MCF 10A (cell line): ENCODE measurements around the gene TLR9. TPM values are rescaled to one million over a fixed set of nuclear protein-coding genes. Genes with fewer than 3 reads are reported as not detected.

Source experiments
- BruUV-seq: library from RNA; stranded (reverse); fragments of 400-500 nt; replicated peaks from 2 replicates; lab custom pipeline; 2021; lab: Mats Ljungman, UMichigan
- CTCF ChIA-PET: fragments of 300-600 bp; sonication (Branson Sonifier 250); formaldehyde crosslinking; extraction: SDS; loops from one replicate; lab custom pipeline; 2021; ENCODE audit warnings: antibody characterized with exemption, inconsistent platforms; lab: Yijun Ruan, JAX
- POLR2A ChIA-PET: fragments of 300-600, 350-650 bp; sonication (Branson Sonifier 250); formaldehyde crosslinking; extraction: SDS; loops from one replicate; lab custom pipeline; 2020; ENCODE audit warnings: antibody characterized with exemption, inconsistent platforms; lab: Yijun Ruan, JAX
- DNase-seq: peaks from one replicate; pipeline ENCODE4 v3.0.0-alpha.2; 2018; ENCODE audit not compliant: unreplicated experiment
- H3K27ac Mint-ChIP-seq: one replicate; pipeline ENCODE4 v1.8.0; 2022; ENCODE audit warnings: mild to moderate bottlenecking, low read depth, mixed read lengths; ENCODE audit not compliant: unreplicated experiment
- H3K27me3 Mint-ChIP-seq: one replicate; pipeline ENCODE4 v1.8.0; 2022; ENCODE audit warnings: mixed read lengths; ENCODE audit not compliant: insufficient read depth, unreplicated experiment
- H3K36me3 Mint-ChIP-seq: one replicate; pipeline ENCODE4 v1.8.0; 2022; ENCODE audit warnings: mild to moderate bottlenecking, moderate library complexity, mixed read lengths; ENCODE audit not compliant: insufficient read depth, unreplicated experiment
- H3K4me1 Mint-ChIP-seq: one replicate; pipeline ENCODE4 v1.8.0; 2022; ENCODE audit warnings: mixed read lengths; ENCODE audit not compliant: insufficient read depth, unreplicated experiment
- H3K4me3 Mint-ChIP-seq: one replicate; pipeline ENCODE4 v1.8.0; 2022; ENCODE audit warnings: mild to moderate bottlenecking, moderate library complexity, mixed read lengths; ENCODE audit not compliant: unreplicated experiment
- H3K9me3 Mint-ChIP-seq: one replicate; pipeline ENCODE4 v1.8.0; 2022; ENCODE audit warnings: mixed read lengths; ENCODE audit not compliant: unreplicated experiment
- intact Hi-C: fragments of 100-400 bp; cut with micrococcal nuclease; formaldehyde crosslinking; loops from 2 replicates; pipeline ENCODE4 v1.14.1; 2022
- total RNA-seq: library from RNA; stranded (reverse); gene quantifications from 2 replicates; pipeline ENCODE4 v1.2.3, GENCODE V29; 2022
- TF ChIP-seq, protein P1 (sequence below): fragments of 200-600 bp; IDR thresholded peaks from one replicate; pipeline ENCODE4 v1.8.0; 2022; ENCODE audit warnings: antibody characterized with exemption, mild to moderate bottlenecking; ENCODE audit not compliant: unreplicated experiment

Gene TLR9
- total RNA-seq, 1 experiment from 2014 or later, result not detected

DNA sequence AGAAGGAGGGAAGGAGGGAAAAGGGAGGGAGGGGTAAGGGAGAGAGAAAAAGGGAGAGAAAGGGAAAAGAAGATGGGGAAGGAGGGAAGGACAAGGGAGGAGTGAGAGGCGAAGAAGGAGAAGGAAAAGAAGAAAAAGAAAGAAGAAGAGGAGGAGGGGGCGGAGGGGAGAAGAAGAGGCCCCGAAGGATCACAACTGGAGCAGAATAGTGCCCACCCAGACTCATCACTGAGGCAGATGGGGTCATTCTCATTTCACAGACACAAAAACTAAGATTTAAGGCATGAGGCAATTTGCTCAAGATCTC is 30.2 kb downstream of the TLR9 start:
- no peak overlapping the region for H3K27ac Mint-ChIP-seq
- CTCF ChIA-PET, result interaction anchor here (0.7 kb wide), 1 partner anchor 142 kb away, joined by 3 read pairs; no protein-coding TSS in a partner anchor
- POLR2A ChIA-PET, result no interaction called here
- no peak for DNase-seq
- H3K4me1 Mint-ChIP-seq, result peaks cover 44% of the 10 kb centered on the region
- intact Hi-C loops, result no loop called here
- H3K4me3 Mint-ChIP-seq, result no peak overlapping the region
- H3K36me3 Mint-ChIP-seq, result peaks cover 10% of the 10 kb centered on the region
- TF ChIP-seq, protein P1, sequence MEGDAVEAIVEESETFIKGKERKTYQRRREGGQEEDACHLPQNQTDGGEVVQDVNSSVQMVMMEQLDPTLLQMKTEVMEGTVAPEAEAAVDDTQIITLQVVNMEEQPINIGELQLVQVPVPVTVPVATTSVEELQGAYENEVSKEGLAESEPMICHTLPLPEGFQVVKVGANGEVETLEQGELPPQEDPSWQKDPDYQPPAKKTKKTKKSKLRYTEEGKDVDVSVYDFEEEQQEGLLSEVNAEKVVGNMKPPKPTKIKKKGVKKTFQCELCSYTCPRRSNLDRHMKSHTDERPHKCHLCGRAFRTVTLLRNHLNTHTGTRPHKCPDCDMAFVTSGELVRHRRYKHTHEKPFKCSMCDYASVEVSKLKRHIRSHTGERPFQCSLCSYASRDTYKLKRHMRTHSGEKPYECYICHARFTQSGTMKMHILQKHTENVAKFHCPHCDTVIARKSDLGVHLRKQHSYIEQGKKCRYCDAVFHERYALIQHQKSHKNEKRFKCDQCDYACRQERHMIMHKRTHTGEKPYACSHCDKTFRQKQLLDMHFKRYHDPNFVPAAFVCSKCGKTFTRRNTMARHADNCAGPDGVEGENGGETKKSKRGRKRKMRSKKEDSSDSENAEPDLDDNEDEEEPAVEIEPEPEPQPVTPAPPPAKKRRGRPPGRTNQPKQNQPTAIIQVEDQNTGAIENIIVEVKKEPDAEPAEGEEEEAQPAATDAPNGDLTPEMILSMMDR, result no peak
- no peaks in the 10 kb centered on the region for H3K27me3 Mint-ChIP-seq
- no peaks in the 10 kb centered on the region for H3K9me3 Mint-ChIP-seq
- no TSS peak for BruUV-seq

DNA sequence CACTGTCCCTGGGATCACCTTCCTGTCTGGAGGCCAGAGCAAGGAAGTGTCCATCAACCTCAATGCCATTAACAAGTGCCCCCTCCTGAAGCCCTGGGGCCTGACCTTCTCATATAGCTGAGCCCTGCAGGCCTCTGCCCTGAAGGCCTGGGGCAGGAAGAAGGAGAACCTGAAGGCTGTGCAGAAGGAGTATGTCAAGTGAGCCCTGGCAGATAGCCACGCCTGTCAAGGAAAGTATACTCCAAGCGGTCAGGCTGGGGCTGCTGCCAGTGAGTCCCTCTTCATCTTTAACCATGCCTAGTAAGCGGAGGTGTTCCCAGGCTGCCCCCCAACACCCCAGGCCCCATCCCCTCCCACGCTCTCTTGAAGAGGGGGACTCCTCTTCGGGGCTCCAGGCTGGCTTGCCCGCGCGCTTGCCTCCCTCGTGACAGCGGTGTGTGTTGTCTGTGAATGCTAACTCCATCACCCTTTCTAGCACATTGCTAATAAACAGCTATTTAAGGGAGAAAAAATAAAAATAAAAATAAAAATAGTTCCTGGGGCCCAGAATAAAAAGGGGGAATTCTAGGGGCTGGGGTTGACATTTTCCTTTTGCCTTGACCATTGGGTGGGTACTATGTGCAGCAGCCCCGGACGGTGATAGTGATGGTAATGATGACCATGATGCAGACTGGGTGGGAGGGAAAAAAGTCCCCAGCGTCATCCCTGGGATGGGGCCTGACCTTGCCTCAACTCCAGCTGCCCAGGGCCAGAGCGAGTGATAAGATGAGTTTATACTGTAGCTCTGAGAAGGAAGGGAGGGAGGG is 30.8 kb downstream of the TLR9 start:
- Mint-ChIP-seq H3K36me3 (peaks cover 7% of the 10 kb centered on the region), H3K9me3 (no peaks in the 10 kb centered on the region), H3K27ac (no peak overlapping the region), H3K4me1 (peaks cover 46% of the 10 kb centered on the region), H3K27me3 (no peaks in the 10 kb centered on the region), H3K4me3 (no peak overlapping the region)
- no peak for DNase-seq
- intact Hi-C loops, result no loop called here
- BruUV-seq, result no TSS peak
- POLR2A ChIA-PET, result no interaction called here
- TF ChIP-seq, protein P1, result no peak
- CTCF ChIA-PET, result interaction anchor here (0.7 kb wide), 1 partner anchor 142 kb away, joined by 3 read pairs; no protein-coding TSS in a partner anchor

DNA sequence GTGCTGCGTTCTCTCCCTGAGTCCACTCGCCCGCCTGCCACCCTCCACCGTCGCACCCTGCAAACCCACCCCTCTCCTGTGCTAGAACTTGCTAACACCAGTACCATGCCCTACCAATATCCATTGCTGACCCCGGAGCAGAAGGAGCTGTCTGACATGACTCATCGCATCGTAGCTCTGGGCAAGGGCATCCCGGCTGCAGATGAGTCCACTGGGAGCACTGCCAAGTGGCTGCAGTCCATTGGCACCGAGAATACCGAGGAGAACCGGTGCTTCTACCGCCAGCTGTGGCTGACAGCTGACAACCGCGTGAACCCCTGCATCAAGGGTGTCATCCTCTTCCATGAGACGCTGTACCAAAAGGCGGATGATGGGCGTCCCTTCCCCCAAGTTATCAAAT is 32.4 kb downstream of the TLR9 start:
- peak; percentile 93 for DNase-seq
- Mint-ChIP-seq H3K27ac (no peak overlapping the region), H3K36me3 (no peaks in the 10 kb centered on the region), H3K27me3 (no peaks in the 10 kb centered on the region), H3K4me3 (no peak overlapping the region), H3K9me3 (no peaks in the 10 kb centered on the region), H3K4me1 (peaks cover 39% of the 10 kb centered on the region)
- POLR2A ChIA-PET, result interaction anchor here (0.6 to 2.1 kb wide), 6 partner anchors 11 to 92 kb away, joined by 3 to 5 read pairs (median 3); partner anchors contain the start of gene POC1A
- TF ChIP-seq, protein P1, result no peak
- no TSS peak for BruUV-seq
- intact Hi-C loops, result no loop called here
- CTCF ChIA-PET, result interaction anchor here (0.6 to 1.3 kb wide), 3 partner anchors 31 to 38 kb away, joined by 4 to 6 read pairs (median 4); partner anchors contain the start of gene POC1A

DNA sequence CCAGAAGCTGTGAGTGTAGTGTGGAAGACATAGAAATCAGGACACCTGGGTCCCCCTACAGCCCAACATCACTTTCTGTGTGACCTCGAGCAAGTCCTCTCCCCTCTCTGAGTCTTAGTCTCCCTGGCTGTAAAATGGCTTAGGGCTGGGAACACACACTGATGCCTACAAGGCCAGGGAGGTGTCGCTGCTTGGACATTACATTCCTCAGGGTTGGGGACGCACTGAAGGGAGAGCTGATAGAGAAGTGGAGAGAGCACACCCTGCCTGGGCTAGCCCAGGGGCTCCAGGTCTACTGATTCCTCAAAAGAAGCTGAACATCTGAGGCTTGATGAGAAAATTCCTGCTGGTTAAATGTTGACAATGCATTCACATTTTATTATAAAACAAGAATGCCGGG is 33.8 kb downstream of the TLR9 start:
- no peaks in the 10 kb centered on the region for H3K9me3 Mint-ChIP-seq
- ChIA-PET CTCF (interaction anchor here (1.2 kb wide), 1 partner anchor 148 kb away, joined by 5 read pairs; no protein-coding TSS in a partner anchor), POLR2A (interaction anchor here (2.1 kb wide), 1 partner anchor 37 kb away, joined by 5 read pairs; the partner anchor contains the start of gene POC1A)
- peaks cover 30% of the 10 kb centered on the region for H3K4me1 Mint-ChIP-seq
- TF ChIP-seq, protein P1, result no peak
- H3K4me3 Mint-ChIP-seq, result no peak overlapping the region
- no peaks in the 10 kb centered on the region for H3K27me3 Mint-ChIP-seq
- DNase-seq, result no peak
- H3K36me3 Mint-ChIP-seq, result no peaks in the 10 kb centered on the region
- intact Hi-C loops, result no loop called here
- no TSS peak for BruUV-seq
- no peak overlapping the region for H3K27ac Mint-ChIP-seq
